ENCODE measurements around the gene SPANXN3.
"Not testable (repeated sequence)": the region's sequence is repeated elsewhere in the genome, so short reads cannot be mapped to it uniquely, and the experiment has no call there.

The SPANXN3 gene, protein sequence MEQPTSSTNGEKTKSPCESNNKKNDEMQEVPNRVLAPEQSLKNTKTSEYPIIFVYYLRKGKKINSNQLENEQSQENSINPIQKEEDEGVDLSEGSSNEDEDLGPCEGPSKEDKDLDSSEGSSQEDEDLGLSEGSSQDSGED

DNA sequence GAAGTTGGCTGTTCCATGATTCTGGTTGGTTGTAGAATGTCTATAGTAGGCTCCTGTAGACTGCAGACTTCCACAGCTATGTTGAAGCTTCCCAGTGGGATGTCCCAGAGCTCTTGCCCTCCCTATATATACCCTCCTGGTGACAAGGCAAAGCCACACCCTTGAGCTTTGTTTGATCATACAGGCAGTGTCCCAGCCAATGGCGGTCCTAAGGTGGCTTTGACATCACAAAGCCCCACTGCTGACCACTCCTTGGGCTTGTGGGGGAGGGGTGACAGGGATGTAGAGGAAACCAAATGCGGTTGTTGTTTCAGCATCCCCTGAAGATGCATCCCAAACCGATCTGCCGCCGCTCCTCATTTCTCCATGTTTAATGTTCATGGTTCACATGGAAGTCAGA lies at the start of gene SPANXN3:
Gene SPANXN3, minus strand, starts transcription at position 101 of the 400 bp plus-strand sequence. Its CDS starts 84 bp downstream, at position 17.
- not testable (repeated sequence) for DNase-seq (ENCODE audit: low read depth in 1 of 2, low spot score in 1 of 2)

DNA sequence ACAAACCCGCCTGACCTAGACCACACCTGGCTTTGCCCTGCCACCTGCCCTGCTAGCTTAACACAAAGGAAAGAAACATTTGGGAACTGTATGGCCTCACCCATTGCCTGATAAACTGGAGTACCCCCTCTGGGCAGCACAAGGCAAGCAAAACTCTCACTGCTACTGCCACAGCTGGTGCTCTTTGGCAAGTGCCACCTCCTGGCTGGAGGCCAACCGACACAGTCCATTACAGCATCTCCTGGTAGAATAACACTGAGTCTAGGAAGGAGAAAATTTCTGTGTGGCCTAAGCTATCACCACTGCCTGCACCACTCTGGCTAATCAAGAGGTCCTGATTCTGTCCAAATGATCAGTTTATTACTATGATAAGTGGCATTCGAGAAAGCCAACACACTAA lies 18.9 kb upstream of the SPANXN3 start:
- DNase-seq (ENCODE audit: low read depth in 1 of 2, low spot score in 1 of 2), result no peak

DNA sequence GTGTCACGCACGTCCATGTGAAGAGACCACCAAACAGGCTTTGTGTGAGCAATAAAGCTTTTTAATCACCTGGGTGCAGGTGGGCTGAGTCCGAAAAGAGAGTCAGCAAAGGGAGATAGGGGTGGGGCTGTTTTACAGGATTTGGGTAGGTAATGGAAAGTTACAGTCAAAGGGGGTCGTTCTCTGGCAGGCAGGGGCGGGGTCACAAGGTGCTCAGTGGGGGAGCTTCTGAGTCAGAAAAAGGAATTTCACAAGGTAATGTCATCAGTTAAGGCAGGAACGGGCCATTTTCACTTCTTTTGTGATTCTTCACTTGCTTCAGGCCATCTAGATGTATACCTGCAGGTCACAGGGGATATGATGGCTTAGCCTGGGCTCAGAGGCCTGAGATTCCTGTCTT lies 15.1 kb downstream of the SPANXN3 start:
- not testable (repeated sequence) for DNase-seq (ENCODE audit: low read depth in 1 of 2, low spot score in 1 of 2)

DNA sequence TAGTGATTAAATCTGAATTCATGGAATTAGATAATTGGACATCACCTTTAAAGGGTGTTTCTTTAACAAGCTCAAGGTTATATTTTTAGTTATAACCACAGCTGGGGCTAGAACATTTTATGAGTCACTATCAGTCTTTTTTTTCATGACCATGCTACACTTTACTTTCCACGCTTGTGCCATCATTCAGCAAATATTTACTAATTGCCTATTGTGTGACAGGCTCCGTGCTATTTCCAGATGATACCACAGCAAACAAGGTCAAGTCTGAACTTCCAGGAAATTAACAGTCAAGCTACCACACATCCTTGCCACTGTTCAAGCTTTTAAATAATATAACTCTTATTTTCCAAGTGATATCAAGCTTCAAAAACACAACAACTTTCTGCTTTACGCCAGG lies 16.5 kb downstream of the SPANXN3 start:
- no peak for DNase-seq (ENCODE audit: low read depth in 1 of 2, low spot score in 1 of 2)

DNA sequence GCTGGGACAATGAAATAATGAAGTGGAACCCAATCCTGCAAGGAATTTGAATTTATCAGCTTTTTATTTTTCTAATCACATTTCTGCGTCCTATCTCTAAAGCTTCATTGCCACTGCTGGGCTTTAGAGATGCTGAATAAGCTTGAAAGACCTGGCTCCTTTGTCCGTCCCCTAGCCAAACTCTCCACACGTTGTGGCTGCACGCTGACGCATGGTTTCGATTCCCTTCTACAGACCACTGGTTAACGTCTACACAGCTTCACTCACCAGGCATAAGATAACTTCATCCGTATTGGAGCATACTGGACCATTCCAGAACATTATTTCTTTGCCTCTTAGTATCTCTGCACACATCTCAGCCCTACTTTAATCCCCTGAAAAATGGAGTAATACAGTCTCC lies 31.2 kb downstream of the SPANXN3 start:
- no peak for DNase-seq (ENCODE audit: low read depth in 1 of 2, low spot score in 1 of 2)

DNA sequence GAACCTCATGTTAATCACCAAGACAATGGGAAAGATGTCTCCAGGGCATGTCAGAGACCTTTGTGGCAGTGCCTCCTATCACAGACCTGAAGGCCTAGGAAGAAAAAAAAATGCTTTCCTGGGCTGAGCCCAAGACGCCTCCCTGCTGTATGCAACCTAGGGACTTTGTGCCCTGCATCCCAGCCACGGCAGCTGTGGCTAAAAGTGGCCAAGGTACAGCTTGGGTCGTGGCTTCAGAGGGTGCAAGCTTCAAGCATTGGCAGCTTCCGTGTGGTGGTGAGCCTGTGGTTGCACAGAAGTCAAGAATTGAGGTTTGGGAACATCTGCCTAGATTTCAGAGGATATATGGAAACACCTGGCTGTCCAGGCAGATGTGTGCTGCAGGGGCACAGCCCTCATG lies 40.5 kb downstream of the SPANXN3 start:
- no peak for DNase-seq (ENCODE audit: low read depth in 1 of 2, low spot score in 1 of 2)

DNA sequence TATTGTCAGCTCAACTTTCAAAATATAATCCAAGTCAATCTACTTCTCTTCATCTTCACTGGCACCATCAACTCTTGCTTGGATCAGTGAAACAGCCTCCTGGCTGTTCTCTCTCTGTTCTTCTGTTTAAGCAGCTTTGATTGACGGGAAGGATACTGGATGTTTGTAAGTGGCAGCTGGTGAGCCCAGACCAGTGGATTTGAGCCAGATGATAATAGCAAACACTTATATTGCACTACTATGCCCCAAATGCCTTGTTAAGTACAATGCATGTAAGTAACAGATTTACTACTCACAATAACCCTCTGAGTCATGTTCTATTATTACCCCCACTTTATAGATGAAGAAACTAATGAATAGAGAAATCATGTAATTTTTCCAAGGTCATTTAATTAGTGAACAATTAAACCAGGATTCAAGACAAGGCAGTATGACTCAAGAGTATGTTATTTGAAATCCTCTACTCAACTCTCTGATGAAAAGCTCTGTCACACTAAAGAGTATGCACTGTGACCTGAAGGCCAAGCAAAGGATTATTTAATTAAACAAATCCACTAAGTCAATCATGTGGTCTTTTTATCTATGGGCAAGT lies 44.8 kb downstream of the SPANXN3 start:
- DNase-seq (ENCODE audit: low read depth in 1 of 2, low spot score in 1 of 2), result no peak

DNA sequence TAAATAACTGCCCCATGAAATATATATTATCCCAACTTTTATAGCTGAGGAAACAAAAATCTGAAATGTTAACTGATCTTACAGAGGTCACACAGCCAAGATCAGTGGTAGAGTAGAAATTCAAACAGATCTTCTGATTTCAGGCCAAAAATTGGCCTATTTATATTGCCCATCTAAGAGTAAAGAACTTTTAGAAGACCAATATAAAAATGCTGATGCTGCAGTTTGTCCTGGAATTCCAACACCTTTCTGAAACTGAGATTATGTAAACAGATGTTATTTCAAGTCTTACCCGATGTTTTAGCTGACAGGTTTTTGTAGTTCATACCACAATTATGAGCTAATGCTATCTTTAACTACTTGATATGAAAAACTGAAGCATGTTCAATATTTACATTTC lies 51.1 kb downstream of the SPANXN3 start:
- no peak for DNase-seq (ENCODE audit: low read depth in 1 of 2, low spot score in 1 of 2)

DNA sequence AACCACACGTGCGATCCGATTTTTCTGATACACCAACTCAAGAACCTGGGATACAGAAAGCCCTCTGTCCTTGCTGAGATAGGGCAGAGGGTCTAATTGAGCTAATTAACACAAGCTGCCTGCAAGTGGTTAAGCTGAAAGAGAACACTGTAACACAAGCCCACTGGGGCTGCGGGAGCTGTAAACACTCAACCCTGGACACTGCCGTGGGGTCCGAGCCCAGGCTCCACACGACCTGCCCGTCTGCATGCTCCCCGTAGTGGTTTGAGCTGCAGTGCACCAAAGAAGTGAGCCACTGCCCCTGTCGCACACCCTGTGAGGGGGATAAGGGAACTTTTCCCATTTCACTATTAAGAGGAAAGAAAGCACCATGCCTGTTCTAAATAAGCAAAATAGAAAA lies 54.6 kb downstream of the SPANXN3 start:
- DNase-seq (ENCODE audit: low read depth in 1 of 2, low spot score in 1 of 2), result no peak

DNA sequence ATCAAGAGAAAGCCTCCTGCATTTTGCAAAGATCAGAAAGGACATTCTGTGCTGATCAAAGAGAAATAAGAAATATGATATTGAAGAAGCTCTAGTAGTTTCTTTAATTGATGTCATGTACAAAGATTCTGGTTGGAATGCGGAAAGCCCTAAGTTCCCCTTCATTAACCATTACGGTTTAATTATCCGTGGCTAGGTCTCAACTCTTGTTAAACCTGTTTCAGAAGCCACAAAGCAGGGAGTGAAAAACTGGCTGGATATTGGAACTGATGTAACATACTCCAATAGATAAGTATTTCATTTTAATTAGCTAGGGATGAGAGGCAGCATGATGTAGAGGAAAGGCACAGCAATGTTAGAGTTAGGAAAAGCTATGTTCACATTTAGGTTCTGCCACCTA lies 55.7 kb downstream of the SPANXN3 start:
- DNase-seq (ENCODE audit: low read depth in 1 of 2, low spot score in 1 of 2), result no peak
